Transverse colon (tissue), 4 donors: ENCODE measurements around the gene ADGRB3. TPM values are rescaled to one million over a fixed set of nuclear protein-coding genes. Genes with fewer than 3 reads are reported as not detected.

Source experiments
- DNase-seq: peaks from one replicate; pipeline ENCODE4 v3.0.0-alpha.2; 2019
- H3K27ac ChIP-seq, 4 donors: fragments of 200-600 bp; sonication (generic); 2 replicates each; pipeline ENCODE4 v1.5.1; 2016 to 2018; ENCODE audit warnings: inconsistent platforms in 4 of 4
- H3K27me3 ChIP-seq: fragments of 200-600 bp; sonication (generic); 2 replicates; pipeline ENCODE4 v1.5.1; 2017; ENCODE audit warnings: inconsistent platforms
- H3K36me3 ChIP-seq, 4 donors: fragments of 200-600 bp; sonication (generic); 2 replicates each; pipeline ENCODE4 v1.5.1; 2017 to 2019; ENCODE audit warnings: inconsistent platforms in 4 of 4
- H3K4me1 ChIP-seq, 4 donors: fragments of 200-600 bp; sonication (generic); 2 replicates each; pipeline ENCODE4 v1.5.1; 2017 to 2020; ENCODE audit warnings: inconsistent platforms in 4 of 4
- H3K4me3 ChIP-seq, 4 donors: fragments of 200-600 bp; sonication (generic); 1 replicate in 1 of 4; 2 replicates in 3 of 4; pipeline versions ENCODE4 v1.5.1 to v1.6.1; 2017 to 2019; ENCODE audit warnings: inconsistent platforms in 4 of 4
- H3K9me3 ChIP-seq, 2 donors: fragments of 200-600 bp; sonication (generic); 2 replicates each; pipeline ENCODE4 v1.5.1; 2017 to 2019; ENCODE audit warnings: inconsistent platforms in 2 of 2
- EP300 ChIP-seq: sonication (generic); formaldehyde crosslinking; IDR thresholded peaks from one replicate; pipeline ENCODE4 v1.6.1; 2017; ENCODE audit warnings: antibody characterized with exemption, low read depth
- POLR2A ChIP-seq: fragments of 450-650 bp; IDR thresholded peaks from one replicate; pipeline ENCODE4 v1.6.1; 2016; ENCODE audit warnings: antibody characterized with exemption, mild to moderate bottlenecking, moderate library complexity
- POLR2AphosphoS5 ChIP-seq, 3 donors: sonication (generic); formaldehyde crosslinking; IDR thresholded peaks; one replicate each; pipeline ENCODE4 v1.6.1; 2016; ENCODE audit warnings: antibody characterized with exemption in 3 of 3
- WGBS, 2 donors: methylation state at CpG; one replicate each; pipeline ENCODE4 v1.1.5; 2018; ENCODE audit warnings: low coverage in 1 of 2; 5-methylcytosine and 5-hydroxymethylcytosine counted together
- in situ Hi-C, 4 donors: fragments of 200-750 bp; cut with MboI; loops; one replicate each; pipeline versions ENCODE4 v1.15.0 to v1.15.1; 2017; ENCODE audit warnings: low sequenced_read_pairs in 3 of 4, low pct_ligation_motif_present in 1 of 4, low pct_unique_long_range_greater_than_20kb in 1 of 4
- intact Hi-C: fragments of 100-400 bp; cut with DNase I; formaldehyde crosslinking; loops from one replicate; pipeline ENCODE4 v1.15.1; 2023; ENCODE audit warnings: low total_unique reads
- total RNA-seq, 4 donors: library from RNA; depleted of rRNA; stranded (reverse); fragments of >200 nt; gene quantifications; one replicate each; pipeline ENCODE4 v1.1.0, GENCODE V29; 2016
- TF ChIP-seq, protein P1 (sequence below), 5 experiments: fragments of 200-600 bp in 3 of 5; fragments of 450-650 bp in 2 of 5; sonication (generic) in 3 of 5; IDR thresholded peaks; 1 replicate in 2 of 5; 2 replicates in 3 of 5; pipeline ENCODE4 v1.5.1; 2016 to 2017; ENCODE audit warnings: antibody characterized with exemption in 5 of 5, inconsistent platforms in 3 of 5, mild to moderate bottlenecking in 2 of 5, moderate library complexity in 1 of 5

ADGRB3 gene
- total RNA-seq, 4 donors from 2014 or later, result 0.37 to 20.5 (median 2.2) TPM

DNA sequence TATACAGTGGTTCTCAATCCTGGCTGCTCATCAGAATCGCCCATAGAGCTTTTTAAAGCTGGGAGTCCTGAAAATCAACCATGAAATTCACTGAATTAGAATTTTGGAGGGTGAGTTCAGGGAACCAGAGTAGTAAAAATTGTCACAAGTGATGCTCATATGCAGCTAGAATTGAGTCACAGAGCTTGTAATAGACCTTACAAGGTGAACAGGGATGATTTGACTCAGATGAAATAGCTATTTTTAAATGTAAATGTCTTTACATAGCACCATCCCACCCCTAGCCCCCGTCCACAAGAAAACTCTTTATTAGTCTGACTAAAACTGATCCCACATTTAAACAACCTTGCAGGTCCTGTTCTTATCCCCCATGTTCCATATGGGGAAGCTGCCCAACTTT, 630.0 kb downstream of the ADGRB3 start:
- no peak for DNase-seq
- H3K27me3 ChIP-seq, result no peaks in the 10 kb centered on the region
- H3K4me3 ChIP-seq, result no peak overlapping the region
- no peak overlapping the region for H3K27ac ChIP-seq
- 49 to 65% methylated on average over 2 of the region's 2 CpGs for WGBS, 2 donors
- H3K9me3 ChIP-seq, result no peaks in the 10 kb centered on the region
- intact Hi-C loops (no loop called here), in situ Hi-C loops (no loop called here)
- no peaks in the 10 kb centered on the region for H3K36me3 ChIP-seq
- no peaks in the 10 kb centered on the region for H3K4me1 ChIP-seq
- TF ChIP-seq POLR2AphosphoS5 (IDR thresholded peaks at IDR 0.05), result no peak
- no peak for TF ChIP-seq EP300
- TF ChIP-seq, protein P1, sequence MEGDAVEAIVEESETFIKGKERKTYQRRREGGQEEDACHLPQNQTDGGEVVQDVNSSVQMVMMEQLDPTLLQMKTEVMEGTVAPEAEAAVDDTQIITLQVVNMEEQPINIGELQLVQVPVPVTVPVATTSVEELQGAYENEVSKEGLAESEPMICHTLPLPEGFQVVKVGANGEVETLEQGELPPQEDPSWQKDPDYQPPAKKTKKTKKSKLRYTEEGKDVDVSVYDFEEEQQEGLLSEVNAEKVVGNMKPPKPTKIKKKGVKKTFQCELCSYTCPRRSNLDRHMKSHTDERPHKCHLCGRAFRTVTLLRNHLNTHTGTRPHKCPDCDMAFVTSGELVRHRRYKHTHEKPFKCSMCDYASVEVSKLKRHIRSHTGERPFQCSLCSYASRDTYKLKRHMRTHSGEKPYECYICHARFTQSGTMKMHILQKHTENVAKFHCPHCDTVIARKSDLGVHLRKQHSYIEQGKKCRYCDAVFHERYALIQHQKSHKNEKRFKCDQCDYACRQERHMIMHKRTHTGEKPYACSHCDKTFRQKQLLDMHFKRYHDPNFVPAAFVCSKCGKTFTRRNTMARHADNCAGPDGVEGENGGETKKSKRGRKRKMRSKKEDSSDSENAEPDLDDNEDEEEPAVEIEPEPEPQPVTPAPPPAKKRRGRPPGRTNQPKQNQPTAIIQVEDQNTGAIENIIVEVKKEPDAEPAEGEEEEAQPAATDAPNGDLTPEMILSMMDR (IDR thresholded peaks at IDR 0.05), result no peak
- TF ChIP-seq POLR2A, result no peak

DNA sequence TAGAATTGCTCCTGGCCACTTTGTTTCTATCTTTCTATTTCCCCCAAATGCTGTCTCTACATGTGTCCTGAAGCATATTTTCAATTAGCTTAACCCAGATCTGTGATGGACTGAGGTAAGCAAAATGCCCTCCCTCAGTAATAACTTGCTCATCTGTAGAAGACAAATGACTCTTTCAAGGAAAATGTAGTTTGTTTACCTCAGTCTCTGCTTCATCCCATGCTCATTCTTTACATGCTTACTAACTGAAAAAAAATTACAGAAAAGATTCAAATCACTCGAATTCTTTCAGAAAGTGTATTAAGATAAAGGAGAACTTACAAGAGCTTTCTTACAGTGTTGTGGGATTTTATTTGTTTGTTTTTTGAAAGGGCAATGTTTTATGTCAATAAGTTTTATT, 630.6 kb downstream of the ADGRB3 start:
- Histone ChIP-seq H3K9me3 (no peaks in the 10 kb centered on the region), H3K27ac (no peak overlapping the region), H3K36me3 (no peaks in the 10 kb centered on the region), H3K4me3 (no peak overlapping the region), H3K4me1 (no peaks in the 10 kb centered on the region), H3K27me3 (no peaks in the 10 kb centered on the region)
- DNase-seq, result no peak
- WGBS, 2 donors, result 49 to 55% methylated on average over 1 of the region's 1 CpG
- intact Hi-C loops, result no loop called here
- in situ Hi-C loops, result no loop called here
- TF ChIP-seq EP300 (no peak), POLR2AphosphoS5 (IDR thresholded peaks at IDR 0.05) (no peak), POLR2A (no peak)
- TF ChIP-seq, protein P1 (IDR thresholded peaks at IDR 0.05), result no peak

DNA sequence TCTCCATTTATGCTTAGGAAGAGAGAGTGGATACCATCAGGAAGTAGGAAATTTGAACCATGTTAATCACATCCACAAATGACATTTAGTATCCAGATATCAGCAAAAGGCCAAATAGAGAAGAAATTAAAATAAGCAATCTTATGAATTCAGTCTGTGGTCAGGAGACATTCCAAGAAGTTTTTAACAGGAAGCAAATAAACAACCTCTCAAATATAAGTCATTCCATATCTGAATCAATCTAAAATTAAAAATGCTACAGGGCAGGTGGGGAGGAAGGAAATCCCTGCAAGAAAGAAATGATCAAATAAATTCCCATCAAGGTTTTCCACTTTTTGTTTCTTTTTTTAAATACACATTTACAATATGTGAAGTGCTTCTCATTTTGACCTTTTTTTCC, 641.1 kb downstream of the ADGRB3 start:
- TF ChIP-seq, protein P1 (IDR thresholded peaks at IDR 0.05), result no peak
- no peak for TF ChIP-seq POLR2AphosphoS5 (IDR thresholded peaks at IDR 0.05)
- TF ChIP-seq POLR2A, result no peak
- TF ChIP-seq EP300, result no peak
- Histone ChIP-seq H3K27ac (no peak overlapping the region), H3K36me3 (no peaks in the 10 kb centered on the region), H3K4me3 (no peak overlapping the region), H3K9me3 (no peaks in the 10 kb centered on the region), H3K4me1 (no peaks in the 10 kb centered on the region), H3K27me3 (no peaks in the 10 kb centered on the region)
- in situ Hi-C loops, result no loop called here
- DNase-seq, result no peak
- intact Hi-C loops, result no loop called here

DNA sequence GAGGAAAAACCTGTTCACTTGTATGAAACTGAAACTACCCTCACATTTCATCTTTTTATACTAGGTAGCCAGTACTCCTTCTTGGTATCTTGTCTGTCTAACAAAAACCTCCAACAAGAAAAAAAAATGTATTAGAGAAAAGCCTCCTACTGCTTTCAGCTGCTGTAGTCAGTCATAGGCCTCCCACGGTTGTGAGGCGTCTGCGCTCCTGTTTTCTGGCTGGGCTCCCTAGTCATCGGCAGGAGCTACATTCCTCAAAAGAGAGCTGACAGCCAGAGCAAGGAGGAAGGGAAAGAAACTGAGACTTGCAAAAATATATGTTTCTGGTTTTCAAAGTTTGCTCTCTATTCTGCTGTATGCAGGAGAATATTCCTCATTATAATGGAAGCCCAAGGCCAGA, 644.7 kb downstream of the ADGRB3 start:
- WGBS, 2 donors, result 53 to 66% methylated on average over 3 to 4 of the region's 4 CpGs
- H3K4me3 ChIP-seq, result no peak overlapping the region
- in situ Hi-C loops, result no loop called here
- intact Hi-C loops, result no loop called here
- H3K36me3 ChIP-seq, result no peaks in the 10 kb centered on the region
- no peak overlapping the region for H3K27ac ChIP-seq
- H3K27me3 ChIP-seq, result no peaks in the 10 kb centered on the region
- TF ChIP-seq, protein P1 (IDR thresholded peaks at IDR 0.05), result no peak
- TF ChIP-seq EP300 (no peak), POLR2AphosphoS5 (IDR thresholded peaks at IDR 0.05) (no peak), POLR2A (no peak)
- no peak for DNase-seq
- H3K4me1 ChIP-seq, result no peaks in the 10 kb centered on the region
- no peaks in the 10 kb centered on the region for H3K9me3 ChIP-seq
